Suprapubic skin (tissue), 3 donors: ENCODE data around the gene C1D.

Experiments used
- CTCF ChIP-seq, 2 donors: fragments of 200-600 bp in 1 of 2; fragments of 450-650 bp in 1 of 2; sonication (generic) in 1 of 2; IDR thresholded peaks; one replicate each; pipeline ENCODE4 v1.5.1; 2016 to 2019; ENCODE audit warnings: antibody characterized with exemption in 2 of 2, mild to moderate bottlenecking in 1 of 2, moderate library complexity in 1 of 2
- POLR2A ChIP-seq, 2 donors: fragments of 450-650 bp; IDR thresholded peaks; one replicate each; pipeline ENCODE4 v1.6.1; 2017; ENCODE audit warnings: antibody characterized with exemption in 2 of 2, mild to moderate bottlenecking in 2 of 2, moderate library complexity in 2 of 2

- TF ChIP-seq CTCF (IDR thresholded peaks at IDR 0.05) (no peak), POLR2A (IDR thresholded peaks at IDR 0.05) (no peak)
Measured at GRCh38 chr2:68083346-68083745, 20.5 kb upstream of the C1D start.
